Hematopoietic multipotent progenitor cell treated with erythropoietin and hydrocortisone succinate and interleukin-3 and kit ligand, for 17 days (in vitro differentiated cells): ENCODE results near the gene BCL2L11.

Source experiments
- DNase-seq: peaks from one replicate; pipeline ENCODE4 v3.0.0-alpha.2; 2015; ENCODE audit warnings: low spot score

BCL2L11 gene

GRCh38 chr2:111143107-111143842 is 22.6 kb downstream of the BCL2L11 start:
- DNase-seq = no peak

DNA sequence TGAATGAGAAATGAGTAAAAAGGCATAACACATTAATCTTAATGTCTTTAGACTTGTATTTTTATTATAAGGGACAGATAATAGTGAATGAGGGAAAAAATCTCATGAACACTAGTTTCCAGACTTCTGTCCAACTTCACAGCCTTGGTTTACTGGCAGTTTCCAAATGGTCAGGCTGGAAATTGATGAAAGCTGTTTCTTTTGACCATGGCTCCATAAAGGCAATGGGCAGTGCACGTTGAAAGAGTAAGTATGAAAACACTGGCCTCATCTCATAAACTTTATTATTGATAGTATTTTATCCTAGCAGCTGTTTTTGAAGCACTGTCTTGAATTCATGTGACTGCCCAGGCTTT is 23.1 kb downstream of the BCL2L11 start:
- no peak for DNase-seq

DNA sequence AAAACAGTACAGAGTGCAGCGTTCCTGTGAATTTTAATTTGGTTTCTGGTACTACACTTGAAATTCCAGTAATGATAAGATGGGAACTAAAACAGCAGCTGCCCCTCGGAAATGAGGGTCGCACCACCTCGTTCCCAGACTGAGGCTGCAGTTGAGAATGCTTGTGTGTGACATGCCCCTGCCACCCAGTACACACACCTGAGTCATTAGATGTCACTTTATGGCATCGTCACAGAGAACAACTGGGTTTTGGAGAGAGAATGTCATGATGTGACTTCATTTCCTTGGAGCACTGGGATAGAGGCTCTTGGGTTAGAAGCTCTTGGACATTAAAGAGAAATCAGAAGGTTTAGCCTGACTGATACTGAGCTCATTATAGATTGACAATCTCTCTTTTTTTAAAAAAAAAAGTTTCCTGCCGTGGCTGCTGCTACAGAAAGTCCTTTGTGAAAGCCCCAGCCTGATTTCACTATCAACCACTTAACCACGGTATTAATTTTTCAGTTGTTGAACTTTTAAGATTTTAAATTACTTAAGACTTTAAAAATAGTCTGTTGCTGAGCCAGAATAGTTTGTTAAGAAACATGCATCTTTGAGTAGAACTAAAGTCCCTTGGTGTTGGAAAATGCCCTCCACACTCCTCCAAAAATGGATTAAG is 24.5 kb downstream of the BCL2L11 start:
- no peak for DNase-seq

GRCh38 chr2:111145951-111146350 is 25.2 kb downstream of the BCL2L11 start:
- no peak for DNase-seq

DNA sequence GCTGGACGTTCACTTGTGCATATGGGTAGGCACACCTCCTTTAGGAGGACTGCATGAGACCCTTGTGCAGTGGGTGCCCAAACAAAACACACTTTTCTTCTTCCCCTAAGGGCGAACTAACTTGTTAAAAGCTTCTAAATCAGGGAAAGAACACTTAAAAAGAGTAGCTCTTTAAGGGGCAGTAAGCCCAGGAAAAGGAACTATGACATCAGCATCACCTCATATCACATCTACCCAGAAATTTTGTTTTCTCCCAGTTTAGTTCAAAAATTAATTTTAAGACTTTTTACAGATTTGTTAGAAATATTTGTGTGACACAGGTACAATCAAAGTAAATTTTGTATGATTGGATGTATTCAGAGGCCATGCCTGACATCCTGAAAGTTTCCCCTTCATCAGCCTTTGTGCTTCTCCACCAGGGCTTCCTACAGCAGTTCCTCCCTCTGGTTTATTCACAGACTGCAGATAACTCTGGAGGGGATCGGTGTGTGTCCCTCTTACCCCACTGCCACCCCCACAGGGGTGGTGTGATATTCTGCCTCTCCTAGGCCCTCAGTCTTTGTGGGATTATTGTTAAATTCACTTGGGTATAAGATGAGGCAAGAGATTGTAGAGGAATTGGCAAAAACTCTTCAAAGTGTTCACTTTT is 27.6 kb downstream of the BCL2L11 start:
- no peak for DNase-seq

- DNase-seq = no peak
Measured at GRCh38 chr2:111148925-111149324, 28.2 kb downstream of the BCL2L11 start.

GRCh38 chr2:111149882-111150455 is 29.3 kb downstream of the BCL2L11 start:
- DNase-seq = no peak

DNA sequence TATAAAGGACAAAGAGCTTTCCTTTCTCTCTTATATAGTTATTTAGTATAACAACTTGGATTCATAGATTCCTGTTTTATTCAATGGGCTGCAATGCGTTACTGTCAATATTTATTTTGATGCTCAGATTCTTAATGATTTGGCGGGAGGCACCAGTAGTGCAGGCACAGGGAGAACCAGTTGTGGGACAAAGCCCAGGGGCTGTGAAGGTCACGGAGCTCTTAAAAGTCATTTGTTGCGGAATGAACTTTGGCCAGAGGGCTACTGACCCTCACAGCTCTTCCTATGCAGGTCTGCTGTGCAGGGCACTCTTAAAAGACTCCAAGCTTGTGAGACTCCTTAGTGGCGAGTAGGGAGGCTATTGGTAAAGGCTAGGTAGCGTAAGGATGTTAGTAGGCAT is 34.0 kb downstream of the BCL2L11 start:
- no peak for DNase-seq

DNA sequence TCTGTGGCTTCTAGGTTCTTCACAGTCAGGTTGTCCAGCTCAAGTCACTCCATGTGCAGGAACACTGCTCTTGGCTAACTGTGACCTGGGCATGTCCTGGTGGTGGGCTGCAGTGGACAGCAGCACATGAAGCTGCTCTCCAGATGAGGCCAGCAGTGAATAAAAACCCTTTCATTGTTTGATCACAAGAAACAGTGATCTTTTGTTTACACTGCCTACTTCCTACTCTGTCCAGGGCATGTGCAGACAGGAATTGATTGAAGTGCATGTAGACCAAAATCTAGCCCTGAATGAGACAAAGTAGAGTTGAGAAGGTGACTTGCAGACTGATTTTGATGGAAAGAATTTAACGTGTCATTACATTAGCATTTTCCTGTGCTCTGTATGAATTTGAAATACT is 34.9 kb downstream of the BCL2L11 start:
- no peak for DNase-seq

DNA sequence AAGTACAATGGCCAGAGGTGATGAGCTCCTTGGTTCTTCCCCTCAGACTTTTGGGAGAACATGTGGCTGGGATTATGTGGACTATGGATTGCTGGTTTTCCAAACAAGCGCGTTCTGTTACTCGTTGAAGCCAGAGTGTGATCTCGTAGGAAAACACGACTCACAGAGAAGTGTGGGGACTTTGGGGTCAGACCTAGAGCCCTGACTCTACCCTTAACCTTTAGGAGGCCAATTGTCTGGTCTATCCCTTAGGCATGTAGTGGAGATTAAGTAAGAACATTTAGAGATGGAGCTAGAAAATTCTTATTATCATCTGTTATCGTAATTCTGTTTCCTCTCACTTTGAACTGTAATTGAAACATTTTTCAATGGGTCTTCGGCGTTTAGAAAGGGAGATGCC is 35.8 kb downstream of the BCL2L11 start:
- DNase-seq = no peak

DNA sequence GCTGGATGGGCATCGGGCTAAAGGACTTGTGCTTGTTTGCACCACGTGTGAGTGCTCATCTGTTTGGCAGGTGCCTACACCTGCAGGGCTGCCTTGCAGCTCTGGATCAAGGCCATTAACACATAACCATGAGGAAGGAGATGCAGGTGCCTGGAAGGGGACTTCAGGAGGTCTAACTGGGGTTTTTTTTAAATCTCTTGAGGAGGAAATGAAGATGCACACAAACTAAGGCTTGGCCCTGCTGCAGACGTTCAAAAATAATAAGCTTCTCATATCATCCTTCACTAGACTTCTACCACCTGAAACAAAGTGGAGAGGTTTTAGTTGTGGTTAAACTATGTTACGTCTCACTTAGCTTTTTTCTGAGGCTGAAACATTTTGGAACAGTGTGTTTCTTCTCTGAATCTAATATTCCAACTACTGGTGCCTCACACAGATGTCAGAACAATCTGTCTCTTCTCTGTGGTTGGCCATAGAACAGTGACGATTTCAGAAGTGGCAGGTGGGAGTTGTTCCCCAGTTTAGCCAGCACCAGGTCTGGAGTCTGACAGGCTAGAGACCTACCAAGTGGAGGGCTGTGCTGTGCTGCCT is 36.5 kb downstream of the BCL2L11 start:
- no peak for DNase-seq

DNA sequence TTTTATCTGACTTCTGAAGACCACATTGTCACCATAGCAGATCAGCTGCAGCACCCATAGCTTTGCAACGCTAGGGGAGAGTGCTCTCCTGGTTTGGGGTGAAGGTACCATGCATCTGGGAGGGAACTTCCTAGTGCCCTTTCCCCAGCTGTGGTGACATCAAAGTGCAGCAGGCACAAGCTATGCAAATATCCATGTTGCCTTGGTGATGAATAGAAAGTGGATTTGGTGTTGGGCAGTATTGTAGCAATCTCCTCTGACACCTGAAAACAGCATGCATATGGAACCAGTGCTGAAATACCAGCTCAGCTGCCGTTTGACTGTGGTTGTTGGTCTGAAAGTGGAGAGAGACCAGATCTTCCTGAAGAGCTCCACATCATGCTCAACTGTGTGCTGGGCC is 37.1 kb downstream of the BCL2L11 start:
- no peak for DNase-seq

DNA sequence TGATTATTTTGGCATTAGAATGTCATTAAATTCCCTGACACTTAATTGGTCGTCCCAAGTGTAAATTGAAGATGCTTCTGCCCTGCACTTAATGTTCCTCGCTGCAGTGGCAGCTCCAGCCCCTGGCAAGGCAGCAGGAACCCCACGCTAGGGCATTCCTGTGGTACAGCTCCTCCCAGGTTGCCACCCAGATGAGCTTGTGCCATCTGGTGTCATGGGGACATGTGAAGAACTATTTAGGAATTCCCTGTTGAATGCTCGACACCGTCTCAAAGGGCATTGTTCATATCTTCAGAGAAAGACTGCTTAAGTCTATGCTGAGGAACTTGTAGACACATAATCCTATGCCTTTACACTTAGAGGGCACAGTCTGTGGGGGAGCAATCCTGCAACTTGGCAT is 38.9 kb downstream of the BCL2L11 start:
- no peak for DNase-seq

DNA sequence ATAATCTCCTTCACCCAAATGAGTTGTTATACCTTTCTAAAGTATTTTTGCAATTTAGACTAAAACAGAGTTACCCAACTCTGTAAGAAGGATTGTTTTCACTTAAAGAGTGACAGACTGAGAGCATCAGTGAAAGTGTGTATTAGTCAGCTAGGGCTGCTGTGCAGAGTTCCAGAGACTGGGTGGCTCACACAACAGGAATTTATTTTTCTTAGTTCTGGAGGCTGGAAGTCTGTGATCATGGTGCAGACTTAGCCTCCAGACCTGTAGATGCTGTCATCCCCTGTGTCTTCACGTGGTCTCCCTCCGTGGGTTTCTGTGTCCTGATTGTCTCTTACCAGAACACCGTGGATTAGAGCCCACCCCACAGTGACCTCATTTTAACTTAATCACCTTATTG is 40.0 kb downstream of the BCL2L11 start:
- DNase-seq = no peak

DNA sequence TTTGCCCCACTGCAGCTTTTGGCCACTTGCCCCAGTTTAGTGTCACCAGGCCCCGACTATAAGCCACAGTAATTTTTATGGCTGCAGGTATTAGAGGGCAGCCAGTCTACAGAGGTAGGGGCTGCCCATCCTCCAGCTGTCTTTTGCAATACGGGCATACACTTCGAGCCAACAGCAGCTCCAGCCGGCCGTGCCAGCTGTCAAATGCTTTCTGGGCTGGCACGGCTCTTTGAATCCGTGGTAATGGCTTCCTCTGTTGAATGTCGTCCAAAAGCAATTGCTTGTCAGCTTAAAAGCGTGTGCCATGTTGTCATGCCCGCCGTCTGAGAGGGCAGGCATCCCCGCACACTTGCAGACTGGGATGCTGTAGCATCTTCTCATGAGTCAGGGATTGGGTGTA is 41.3 kb downstream of the BCL2L11 start:
- no peak for DNase-seq

DNA sequence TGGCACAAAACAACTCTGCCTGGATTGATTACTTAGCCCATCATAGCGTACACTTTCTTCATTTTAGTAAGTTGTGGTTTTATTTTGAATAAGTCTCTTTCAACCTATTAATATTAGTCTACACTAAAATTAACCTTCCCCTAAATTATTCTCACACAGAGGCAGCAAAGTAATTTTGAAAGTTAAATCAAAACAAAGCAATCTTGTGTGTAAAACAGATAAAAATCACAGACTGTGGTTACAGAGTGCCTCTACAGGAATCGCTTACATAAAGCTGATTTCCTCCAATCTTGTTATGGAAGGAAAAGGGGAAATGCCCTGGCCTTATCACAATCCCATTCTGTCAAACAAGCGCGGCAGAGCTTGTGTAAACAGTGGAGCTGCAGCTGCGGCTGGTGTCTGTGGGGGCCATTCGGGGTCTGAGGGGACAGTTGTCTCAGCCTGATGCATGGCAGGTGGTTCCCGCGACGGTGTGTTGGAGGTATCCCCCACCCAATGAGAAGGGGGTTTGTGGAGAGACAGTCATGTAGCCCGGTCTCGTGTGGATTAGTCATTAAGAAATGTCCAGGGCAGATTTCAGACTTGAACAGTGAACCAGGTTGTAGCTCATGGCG is 42.1 kb downstream of the BCL2L11 start:
- no peak for DNase-seq

GRCh38 chr2:111164078-111164477 is 43.4 kb downstream of the BCL2L11 start:
- DNase-seq = no peak

DNA sequence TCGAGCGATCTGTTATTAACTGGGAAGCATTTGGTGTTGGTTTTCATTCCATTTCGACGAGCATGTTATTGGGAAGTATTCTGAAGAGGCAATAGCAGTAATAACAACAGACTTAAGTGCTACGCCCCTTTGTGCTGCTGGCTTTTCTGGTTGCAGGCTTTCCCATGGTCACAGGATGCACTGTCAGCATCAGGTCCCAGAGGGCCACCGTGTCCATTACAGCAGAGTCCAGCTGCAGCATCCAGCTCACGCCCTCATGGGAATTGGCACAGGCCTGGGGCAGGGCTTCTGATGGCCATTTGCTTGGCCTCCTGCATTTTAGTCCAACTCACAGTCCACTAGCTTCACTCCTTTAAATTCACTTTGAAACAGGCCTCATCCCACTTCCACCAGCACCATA is 44.4 kb downstream of the BCL2L11 start:
- DNase-seq = no peak

- peak; percentile 35 for DNase-seq
Measured at GRCh38 chr2:111166115-111166514, 45.4 kb downstream of the BCL2L11 start.

DNA sequence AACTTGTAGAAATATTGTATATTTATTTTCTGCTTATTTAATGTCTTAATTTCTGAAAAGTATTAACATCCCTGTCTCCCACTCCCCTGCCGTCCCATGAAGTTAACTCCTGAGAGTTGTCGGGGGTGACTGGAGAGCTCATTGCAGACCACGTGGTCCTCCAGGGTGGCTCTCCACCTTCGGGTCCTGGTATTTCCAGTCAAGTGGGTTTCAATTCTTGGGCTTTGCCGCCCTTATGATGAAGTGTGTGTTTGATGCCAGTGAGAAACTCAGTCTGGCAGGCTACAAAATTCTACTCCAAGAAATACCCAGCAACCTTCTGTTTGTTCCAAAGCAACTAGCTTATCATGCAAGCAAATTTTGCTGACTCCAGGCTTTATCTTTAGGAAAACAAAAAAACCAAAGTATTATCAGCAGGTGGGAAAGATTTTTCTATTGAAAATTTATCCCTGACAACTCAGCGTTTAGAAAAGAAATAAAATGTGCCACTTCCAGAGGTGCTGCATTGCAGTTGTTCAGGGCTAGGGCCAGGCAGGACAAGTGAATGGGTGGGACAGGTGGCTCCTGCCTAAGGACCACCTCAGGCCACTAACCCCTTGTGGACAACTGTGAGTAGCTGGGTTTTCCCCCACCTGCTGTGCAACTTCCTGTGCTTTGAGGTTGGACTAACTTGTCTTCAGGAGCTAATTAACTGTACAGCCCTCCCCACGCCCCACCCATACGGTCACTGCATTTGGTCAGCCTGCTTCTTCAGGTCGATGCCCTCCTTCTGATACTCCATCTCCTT is 46.6 kb downstream of the BCL2L11 start:
- peak; percentile 24 for DNase-seq

DNA sequence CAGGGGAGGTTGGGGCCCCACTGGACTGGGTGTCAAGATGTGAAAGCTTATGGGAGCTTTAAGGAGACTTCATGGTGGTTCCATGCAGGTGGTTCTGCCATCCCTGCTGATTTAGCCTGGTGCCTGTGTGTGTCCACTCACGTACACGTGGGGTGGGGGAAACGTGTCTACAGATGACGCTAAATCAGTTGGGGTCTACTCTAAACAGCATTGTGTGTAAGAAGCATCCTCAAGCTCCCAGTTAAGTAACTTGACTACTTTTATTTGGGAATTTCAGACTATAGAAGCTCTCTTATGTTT is 47.1 kb downstream of the BCL2L11 start:
- peak; percentile 38 for DNase-seq
